ENCODE data around the gene TRPC4. TPM values are rescaled to one million over a fixed set of nuclear protein-coding genes. Genes with fewer than 3 reads are reported as not detected.

TRPC4 gene
- total RNA-seq, 2 experiments from 2014 or later, result not detected

DNA sequence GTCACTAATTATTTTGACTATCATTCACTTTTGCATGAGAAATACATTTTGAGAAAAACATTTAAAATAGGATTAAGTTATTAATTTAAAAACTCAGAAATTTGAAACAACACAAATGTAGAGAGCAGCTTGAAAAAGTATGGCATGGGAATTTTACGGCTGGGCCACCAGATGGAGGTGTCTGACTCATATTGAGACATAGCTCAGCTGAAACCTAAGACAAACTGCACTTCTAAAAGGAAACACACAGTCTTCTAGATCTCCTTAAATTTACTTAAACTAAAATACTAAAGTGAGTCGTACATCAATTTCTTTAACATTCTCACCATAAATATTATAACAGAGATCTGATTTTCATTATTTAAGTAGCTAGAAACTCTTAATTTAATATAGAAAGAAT, 229.1 kb downstream of the TRPC4 start:
- Mint-ChIP-seq H3K4me3 (no peak overlapping the region), H3K27ac (no peak overlapping the region), H3K9me3 (peaks cover 1% of the 10 kb centered on the region), H3K4me1 (ENCODE audit: low read depth) (no peaks in the 10 kb centered on the region), H3K27me3 (no peaks in the 10 kb centered on the region), H3K36me3 (no peaks in the 10 kb centered on the region)
- no peak for DNase-seq
- ChIA-PET CTCF (no interaction called here), POLR2A (no interaction called here)
- intact Hi-C loops (cut with micrococcal nuclease), result no loop called here

DNA sequence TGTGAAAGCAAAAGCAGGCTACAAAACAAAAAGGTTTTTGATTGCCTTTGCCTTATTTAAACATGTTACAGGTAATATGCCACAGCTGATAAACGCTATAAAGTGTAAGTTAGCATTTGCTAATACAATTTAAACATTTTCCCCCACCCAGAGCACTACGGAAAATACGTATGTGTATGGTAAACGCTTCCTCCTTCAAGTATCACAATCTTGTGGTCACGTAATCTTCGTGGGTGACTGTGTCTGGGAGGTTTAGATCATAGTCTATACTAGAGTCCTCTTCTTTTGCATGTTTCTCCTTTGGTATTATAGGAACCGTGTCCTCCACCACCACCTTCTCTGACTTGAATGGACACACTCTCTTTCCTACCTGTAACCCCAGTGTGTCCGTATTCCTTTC, 232.9 kb downstream of the TRPC4 start:
- ChIA-PET POLR2A (no interaction called here), CTCF (no interaction called here)
- H3K27me3 Mint-ChIP-seq, result no peaks in the 10 kb centered on the region
- no peak overlapping the region for H3K4me3 Mint-ChIP-seq
- H3K36me3 Mint-ChIP-seq, result no peaks in the 10 kb centered on the region
- intact Hi-C loops (cut with micrococcal nuclease), result no loop called here
- DNase-seq, result no peak
- no peaks in the 10 kb centered on the region for H3K9me3 Mint-ChIP-seq
- no peak overlapping the region for H3K27ac Mint-ChIP-seq
- H3K4me1 Mint-ChIP-seq (ENCODE audit: low read depth), result no peaks in the 10 kb centered on the region

DNA sequence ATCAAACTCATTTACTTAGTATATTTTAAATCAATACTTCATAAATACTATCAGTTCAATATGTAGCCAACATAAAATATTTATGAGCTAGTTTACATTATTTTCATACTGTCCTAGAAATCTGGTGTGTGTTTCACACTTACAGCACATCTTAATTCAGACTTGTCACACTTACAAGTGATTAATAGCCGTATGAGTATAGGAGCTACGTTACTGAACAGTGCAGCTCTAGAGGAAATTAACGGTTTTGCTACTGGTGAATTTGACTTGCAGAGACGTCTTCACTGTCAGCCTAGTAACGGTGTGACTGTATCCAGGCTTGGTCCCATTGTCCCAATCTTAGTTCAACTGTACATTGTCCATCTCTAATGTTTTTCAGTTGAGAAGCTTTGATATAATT, 237.3 kb downstream of the TRPC4 start:
- H3K27me3 Mint-ChIP-seq, result no peaks in the 10 kb centered on the region
- no peaks in the 10 kb centered on the region for H3K36me3 Mint-ChIP-seq
- DNase-seq, result no peak
- H3K4me3 Mint-ChIP-seq, result no peak overlapping the region
- CTCF ChIA-PET, result no interaction called here
- POLR2A ChIA-PET, result no interaction called here
- intact Hi-C loops (cut with micrococcal nuclease), result no loop called here
- no peaks in the 10 kb centered on the region for H3K9me3 Mint-ChIP-seq
- no peaks in the 10 kb centered on the region for H3K4me1 Mint-ChIP-seq (ENCODE audit: low read depth)
- no peak overlapping the region for H3K27ac Mint-ChIP-seq

DNA sequence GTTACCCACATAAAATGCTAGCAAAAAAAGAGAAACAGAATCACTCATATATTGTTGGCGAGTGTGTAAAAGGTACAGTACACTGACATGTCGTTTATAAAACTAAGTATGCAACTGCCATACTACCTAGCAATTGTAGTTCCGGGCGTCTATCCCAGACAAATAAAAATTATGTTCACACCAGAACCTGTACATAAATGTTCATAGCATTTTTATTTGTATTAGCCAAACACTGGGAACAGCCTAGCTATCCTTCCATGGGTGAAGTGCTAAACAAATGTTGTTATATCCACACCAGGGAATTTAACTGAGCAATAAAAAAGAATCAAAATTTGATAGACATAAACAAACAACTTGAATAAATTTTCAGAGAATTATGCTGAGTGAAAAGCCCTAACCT, 242.1 kb downstream of the TRPC4 start:
- no peak overlapping the region for H3K27ac Mint-ChIP-seq
- intact Hi-C loops (cut with micrococcal nuclease), result no loop called here
- H3K4me3 Mint-ChIP-seq, result no peak overlapping the region
- no peaks in the 10 kb centered on the region for H3K27me3 Mint-ChIP-seq
- no peaks in the 10 kb centered on the region for H3K36me3 Mint-ChIP-seq
- H3K4me1 Mint-ChIP-seq (ENCODE audit: low read depth), result no peaks in the 10 kb centered on the region
- DNase-seq, result no peak
- ChIA-PET POLR2A (no interaction called here), CTCF (no interaction called here)
- H3K9me3 Mint-ChIP-seq, result no peaks in the 10 kb centered on the region

DNA sequence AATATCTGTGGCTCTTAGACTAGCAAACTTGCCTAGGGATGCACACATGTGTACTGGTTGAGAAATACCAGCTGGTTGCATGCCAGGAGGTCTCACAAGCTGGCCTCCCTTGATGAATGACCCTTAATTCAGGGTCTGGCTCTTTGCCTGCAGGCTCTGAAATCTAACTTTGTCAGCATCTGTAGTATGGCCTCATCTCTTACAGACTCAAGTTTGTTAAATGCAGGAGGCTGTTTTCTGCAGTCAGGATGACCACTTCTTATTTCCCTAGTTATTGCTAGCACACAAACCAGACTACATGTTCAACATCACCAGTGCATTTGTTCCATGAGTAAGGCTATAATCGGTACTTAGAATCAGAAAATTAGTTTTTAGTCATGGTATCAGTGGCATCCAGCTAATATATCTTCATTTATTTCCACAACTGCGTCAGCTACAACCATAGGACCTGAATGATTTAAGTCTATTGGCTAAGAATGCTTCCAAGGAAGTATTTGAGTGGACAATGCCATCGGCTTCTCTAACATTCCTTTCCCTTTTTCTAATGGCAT, 247.7 kb downstream of the TRPC4 start:
- intact Hi-C loops (cut with micrococcal nuclease), result no loop called here
- no peak for DNase-seq
- Mint-ChIP-seq H3K4me1 (ENCODE audit: low read depth) (no peaks in the 10 kb centered on the region), H3K36me3 (no peaks in the 10 kb centered on the region), H3K9me3 (no peaks in the 10 kb centered on the region), H3K4me3 (no peak overlapping the region), H3K27me3 (no peaks in the 10 kb centered on the region), H3K27ac (no peak overlapping the region)
- CTCF ChIA-PET, result no interaction called here
- POLR2A ChIA-PET, result no interaction called here

DNA sequence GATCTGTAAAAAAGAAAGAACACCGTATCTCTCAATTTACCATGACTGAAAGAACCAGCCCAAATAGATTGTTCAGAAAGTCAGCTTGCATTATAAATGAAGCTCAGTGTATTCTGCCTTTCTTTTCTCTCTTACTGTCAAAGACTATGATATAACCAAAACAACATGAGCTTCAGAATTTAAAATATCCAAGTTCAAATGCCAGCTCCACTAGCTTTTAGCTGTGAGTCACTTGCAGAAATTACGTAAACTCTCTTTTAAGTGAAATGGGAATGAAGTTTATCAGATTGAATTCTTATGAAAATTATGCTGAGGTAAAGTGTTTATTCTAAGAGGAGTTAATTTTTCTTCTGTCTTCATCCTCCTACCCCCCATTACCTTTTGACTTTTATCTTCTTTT, 251.0 kb downstream of the TRPC4 start:
- no peaks in the 10 kb centered on the region for H3K36me3 Mint-ChIP-seq
- no peaks in the 10 kb centered on the region for H3K4me1 Mint-ChIP-seq (ENCODE audit: low read depth)
- no peaks in the 10 kb centered on the region for H3K27me3 Mint-ChIP-seq
- no peak for DNase-seq
- no peak overlapping the region for H3K4me3 Mint-ChIP-seq
- ChIA-PET POLR2A (no interaction called here), CTCF (no interaction called here)
- intact Hi-C loops (cut with micrococcal nuclease), result no loop called here
- H3K27ac Mint-ChIP-seq, result no peak overlapping the region
- no peaks in the 10 kb centered on the region for H3K9me3 Mint-ChIP-seq

DNA sequence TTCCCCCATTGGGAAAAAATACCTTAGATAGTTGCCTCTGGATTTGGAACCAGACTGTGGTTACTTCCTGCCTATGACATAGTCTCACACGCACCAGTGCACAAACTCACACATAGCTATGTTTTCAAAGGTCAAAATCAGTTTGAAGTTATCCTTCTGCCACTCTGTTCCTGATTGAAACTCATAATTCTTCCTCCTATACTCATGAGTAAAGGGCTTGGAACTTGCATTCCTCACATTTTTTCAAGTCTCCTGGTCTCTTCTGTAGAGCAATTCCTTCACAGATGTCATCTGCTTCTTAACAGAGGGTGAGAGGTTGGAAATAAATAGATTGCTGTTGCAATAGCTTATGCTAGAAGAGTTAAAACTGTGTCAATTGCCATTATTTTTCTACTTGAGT, 252.4 kb downstream of the TRPC4 start:
- H3K27ac Mint-ChIP-seq, result no peak overlapping the region
- ChIA-PET CTCF (no interaction called here), POLR2A (no interaction called here)
- intact Hi-C loops (cut with micrococcal nuclease), result no loop called here
- no peaks in the 10 kb centered on the region for H3K36me3 Mint-ChIP-seq
- no peaks in the 10 kb centered on the region for H3K9me3 Mint-ChIP-seq
- no peak overlapping the region for H3K4me3 Mint-ChIP-seq
- DNase-seq, result no peak
- H3K4me1 Mint-ChIP-seq (ENCODE audit: low read depth), result no peaks in the 10 kb centered on the region
- no peaks in the 10 kb centered on the region for H3K27me3 Mint-ChIP-seq

GRCh38 chr13:37616131-37616530, 253.4 kb downstream of the TRPC4 start:
- no peaks in the 10 kb centered on the region for H3K27me3 Mint-ChIP-seq
- H3K27ac Mint-ChIP-seq, result no peak overlapping the region
- no peak overlapping the region for H3K4me3 Mint-ChIP-seq
- H3K4me1 Mint-ChIP-seq (ENCODE audit: low read depth), result no peaks in the 10 kb centered on the region
- ChIA-PET CTCF (no interaction called here), POLR2A (no interaction called here)
- H3K36me3 Mint-ChIP-seq, result no peaks in the 10 kb centered on the region
- intact Hi-C loops (cut with micrococcal nuclease), result no loop called here
- H3K9me3 Mint-ChIP-seq, result no peaks in the 10 kb centered on the region
- DNase-seq, result no peak

GRCh38 chr13:37615276-37615675, 254.3 kb downstream of the TRPC4 start:
- Mint-ChIP-seq H3K27ac (no peak overlapping the region), H3K27me3 (no peaks in the 10 kb centered on the region), H3K9me3 (no peaks in the 10 kb centered on the region), H3K4me3 (no peak overlapping the region), H3K36me3 (no peaks in the 10 kb centered on the region), H3K4me1 (ENCODE audit: low read depth) (no peaks in the 10 kb centered on the region)
- intact Hi-C loops (cut with micrococcal nuclease), result no loop called here
- no peak for DNase-seq
- ChIA-PET POLR2A (no interaction called here), CTCF (no interaction called here)

- no peaks in the 10 kb centered on the region for H3K36me3 Mint-ChIP-seq
- no peaks in the 10 kb centered on the region for H3K27me3 Mint-ChIP-seq
- no peak overlapping the region for H3K4me3 Mint-ChIP-seq
- H3K27ac Mint-ChIP-seq, result no peak overlapping the region
- no peaks in the 10 kb centered on the region for H3K4me1 Mint-ChIP-seq (ENCODE audit: low read depth)
- no peaks in the 10 kb centered on the region for H3K9me3 Mint-ChIP-seq
- POLR2A ChIA-PET, result no interaction called here
- intact Hi-C loops (cut with micrococcal nuclease), result no loop called here
- DNase-seq, result no peak
- CTCF ChIA-PET, result no interaction called here
Measured at GRCh38 chr13:37613638-37614037, 255.9 kb downstream of the TRPC4 start.

DNA sequence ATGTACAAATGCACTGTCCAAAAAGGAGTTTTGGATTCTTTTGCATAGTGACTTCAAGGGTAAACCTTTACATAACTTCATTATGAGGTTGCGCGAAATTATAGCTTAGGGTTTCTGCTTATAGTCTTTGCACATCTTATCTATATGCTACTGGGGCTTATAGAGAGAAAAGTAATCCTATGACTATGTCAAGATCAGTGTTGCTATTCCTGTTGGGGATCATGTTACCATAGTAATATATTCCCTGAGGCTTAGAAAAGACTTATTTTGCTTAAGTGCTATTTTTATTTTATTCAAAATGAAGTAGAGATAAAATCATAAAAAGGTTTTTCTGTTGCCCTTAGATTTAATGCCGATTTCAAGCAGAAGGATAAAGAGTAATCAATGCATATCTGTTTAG, 256.3 kb downstream of the TRPC4 start:
- intact Hi-C loops (cut with micrococcal nuclease), result no loop called here
- H3K4me1 Mint-ChIP-seq (ENCODE audit: low read depth), result no peaks in the 10 kb centered on the region

DNA sequence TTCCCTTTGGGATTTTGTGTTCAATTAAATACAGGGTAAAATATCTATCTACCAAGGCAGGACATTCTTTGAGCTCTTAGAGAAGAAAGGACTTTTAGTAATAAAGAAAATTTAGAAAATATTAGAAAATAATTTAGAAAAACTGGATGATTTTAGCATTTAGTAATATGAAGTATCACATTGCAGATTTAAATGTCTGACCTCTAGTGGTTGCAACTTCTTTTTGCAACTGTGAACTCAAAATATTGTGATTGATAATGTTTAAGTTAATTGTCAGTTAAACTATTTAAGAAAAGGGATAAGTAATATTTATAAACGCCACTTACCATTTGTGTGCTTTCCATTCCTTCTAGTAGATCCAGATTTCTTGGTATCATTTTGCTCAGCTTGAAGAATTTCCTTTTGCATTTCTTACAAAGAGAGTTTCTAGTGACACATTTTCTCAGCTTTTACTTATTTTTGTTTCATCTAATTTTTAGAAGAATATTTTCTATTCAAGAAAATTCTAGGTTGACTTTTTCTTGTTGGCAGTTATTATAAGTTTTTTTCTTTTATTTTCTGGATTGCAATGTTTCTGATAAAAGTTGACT, 260.7 kb downstream of the TRPC4 start:
- ChIA-PET CTCF (no interaction called here), POLR2A (no interaction called here)
- Mint-ChIP-seq H3K4me3 (no peak overlapping the region), H3K9me3 (no peaks in the 10 kb centered on the region), H3K27me3 (no peaks in the 10 kb centered on the region), H3K27ac (no peak overlapping the region), H3K36me3 (no peaks in the 10 kb centered on the region), H3K4me1 (ENCODE audit: low read depth) (no peaks in the 10 kb centered on the region)
- no peak for DNase-seq
- intact Hi-C loops (cut with micrococcal nuclease), result loop anchor here (10.0 kb wide), 1 partner anchor 534 kb away; no protein-coding TSS in a partner anchor

More for the DNA sequence above, 256.3 kb downstream of the TRPC4 start:
- H3K27me3 Mint-ChIP-seq, result no peaks in the 10 kb centered on the region
- ChIA-PET POLR2A (no interaction called here), CTCF (no interaction called here)
- no peak overlapping the region for H3K27ac Mint-ChIP-seq
- no peaks in the 10 kb centered on the region for H3K9me3 Mint-ChIP-seq
- H3K36me3 Mint-ChIP-seq, result no peaks in the 10 kb centered on the region
- no peak for DNase-seq
- no peak overlapping the region for H3K4me3 Mint-ChIP-seq

- Mint-ChIP-seq H3K27me3 (no peaks in the 10 kb centered on the region), H3K9me3 (no peaks in the 10 kb centered on the region), H3K36me3 (no peaks in the 10 kb centered on the region), H3K4me1 (ENCODE audit: low read depth) (no peaks in the 10 kb centered on the region), H3K4me3 (no peak overlapping the region), H3K27ac (no peak overlapping the region)
- intact Hi-C loops (cut with micrococcal nuclease), result loop anchor here (10.0 kb wide), 1 partner anchor 528 kb away; no protein-coding TSS in a partner anchor
- DNase-seq, result no peak
- CTCF ChIA-PET, result no interaction called here
- POLR2A ChIA-PET, result no interaction called here
Measured at GRCh38 chr13:37602733-37603381, 266.7 kb downstream of the TRPC4 start.

All from activated CD4-positive, alpha-beta memory T cell treated with anti-CD3 and anti-CD28 coated beads for 36 hours (primary cell).